ENCODE results near the gene ARF1.

GRCh38 chr1:228100822-228101613 lies 18.5 kb downstream of the ARF1 start:
- no peak for TF ChIP-seq POLR2A (IDR thresholded peaks at IDR 0.05)
- no peak for TF ChIP-seq CTCF (IDR thresholded peaks at IDR 0.05)
